Karpas-422 (cell line): ENCODE measurements around the gene MTCL3.

ENCODE experiments used
- DNase-seq: peaks from one replicate; pipeline ENCODE4 v3.0.0-alpha.2; 2015
- H2AFZ ChIP-seq: fragments of 200-600 bp; sonication (generic); 2 replicates; pipeline ENCODE4 v1.6.1; 2014; ENCODE audit warnings: antibody characterized with exemption, low read length, mixed read lengths
- H3K27ac ChIP-seq: fragments of 200-600 bp; sonication (generic); 2 replicates; pipeline ENCODE4 v1.5.1; 2014; ENCODE audit warnings: mild to moderate bottlenecking, low read length, moderate library complexity
- H3K27me3 ChIP-seq: fragments of 200-600 bp; sonication (generic); 2 replicates; pipeline ENCODE4 v1.6.1; 2014; ENCODE audit warnings: low read length, mixed read lengths
- H3K36me3 ChIP-seq: fragments of 200-600 bp; sonication (generic); 2 replicates; pipeline ENCODE4 v1.6.1; 2014; ENCODE audit warnings: low read length, mixed read lengths; ENCODE audit not compliant: insufficient read depth
- H3K4me1 ChIP-seq: fragments of 200-600 bp; sonication (generic); 2 replicates; pipeline ENCODE4 v1.6.1; 2014; ENCODE audit warnings: mild to moderate bottlenecking, low read length, mixed read lengths
- H3K4me2 ChIP-seq: fragments of 200-600 bp; sonication (generic); 2 replicates; pipeline ENCODE4 v1.6.1; 2014; ENCODE audit warnings: low read length, low read depth, mild to moderate bottlenecking; ENCODE audit not compliant: poor library complexity, severe bottlenecking
- H3K4me3 ChIP-seq: fragments of 200-600 bp; sonication (generic); 2 replicates; pipeline ENCODE4 v1.5.1; 2014; ENCODE audit warnings: mild to moderate bottlenecking, antibody characterized with exemption, low read length, mixed read lengths
- H3K79me2 ChIP-seq: fragments of 200-600 bp; sonication (generic); 2 replicates; pipeline ENCODE4 v1.6.1; 2014; ENCODE audit warnings: mild to moderate bottlenecking, low read length, mixed read lengths
- H3K9ac ChIP-seq: fragments of 200-600 bp; sonication (generic); 2 replicates; pipeline ENCODE4 v1.6.0; 2014; ENCODE audit warnings: low read length
- H3K9me2 ChIP-seq: fragments of 200-600 bp; sonication (generic), shearing (Covaris generic); replicated peaks from 2 replicates; pipeline ENCODE4 v1.6.0; 2014; ENCODE audit warnings: mild to moderate bottlenecking, low read length, moderate library complexity; ENCODE audit not compliant: insufficient read depth
- H3K9me3 ChIP-seq: fragments of 300-700, 200-600 bp; sonication (generic); 2 replicates; pipeline ENCODE4 v1.6.1; 2014; ENCODE audit warnings: low read length, mixed read lengths
- H4K20me1 ChIP-seq: fragments of 200-600 bp; sonication (generic); 2 replicates; pipeline ENCODE4 v1.6.1; 2014; ENCODE audit warnings: mild to moderate bottlenecking, antibody characterized with exemption, low read length, low read depth; ENCODE audit not compliant: insufficient read depth

The MTCL3 gene

DNA sequence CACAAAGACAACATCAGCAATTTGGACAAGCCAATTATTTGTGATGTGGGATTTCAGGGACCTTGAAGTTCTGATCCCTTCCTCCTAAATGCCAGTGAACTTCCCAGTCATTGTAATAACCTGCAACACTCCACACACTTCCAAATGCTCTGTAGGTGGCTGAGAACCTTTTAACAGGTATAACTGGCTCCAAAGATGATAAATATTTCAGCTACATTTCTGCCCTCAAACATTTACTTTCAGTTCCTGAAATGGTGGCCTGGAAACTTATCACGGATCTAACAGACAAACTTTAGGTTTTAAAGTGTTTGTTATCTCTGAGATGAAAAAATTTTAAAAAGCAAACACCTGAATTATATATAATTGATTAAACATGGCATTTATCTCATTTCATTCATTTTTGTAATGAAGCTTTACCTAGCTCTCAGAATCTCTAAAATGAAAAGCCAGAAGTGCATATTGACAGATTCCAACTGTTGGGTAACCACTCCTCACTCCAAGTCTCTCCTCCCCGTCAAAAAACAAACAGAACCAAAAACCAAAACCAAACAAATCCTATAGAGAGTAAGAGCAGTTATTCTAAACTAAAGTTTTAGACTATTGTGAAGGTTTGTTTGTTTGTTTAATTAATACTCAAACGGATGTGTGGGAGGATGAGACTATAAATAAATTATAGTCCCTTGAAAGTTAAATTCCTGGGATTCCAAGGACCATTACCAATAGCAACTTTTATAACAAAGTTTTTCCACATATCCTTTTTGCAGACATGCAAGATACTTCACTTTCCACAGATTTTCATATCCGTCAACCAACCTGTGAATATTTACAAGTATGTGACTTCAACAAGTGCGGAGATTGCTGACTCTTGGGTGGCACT, 47.5 kb downstream of the MTCL3 start:
- no peaks in the 10 kb centered on the region for H3K4me1 ChIP-seq
- no peaks in the 10 kb centered on the region for H3K79me2 ChIP-seq
- no peaks in the 10 kb centered on the region for H3K36me3 ChIP-seq
- H3K4me3 ChIP-seq = no peak overlapping the region
- DNase-seq = no peak
- H2AFZ ChIP-seq = no peak overlapping the region
- H3K9me2 ChIP-seq = no peaks in the 10 kb centered on the region
- H3K27me3 ChIP-seq = no peaks in the 10 kb centered on the region
- no peak overlapping the region for H3K27ac ChIP-seq
- H4K20me1 ChIP-seq = no peaks in the 10 kb centered on the region
- H3K4me2 ChIP-seq = no peak overlapping the region
- no peak overlapping the region for H3K9ac ChIP-seq
- no peaks in the 10 kb centered on the region for H3K9me3 ChIP-seq

DNA sequence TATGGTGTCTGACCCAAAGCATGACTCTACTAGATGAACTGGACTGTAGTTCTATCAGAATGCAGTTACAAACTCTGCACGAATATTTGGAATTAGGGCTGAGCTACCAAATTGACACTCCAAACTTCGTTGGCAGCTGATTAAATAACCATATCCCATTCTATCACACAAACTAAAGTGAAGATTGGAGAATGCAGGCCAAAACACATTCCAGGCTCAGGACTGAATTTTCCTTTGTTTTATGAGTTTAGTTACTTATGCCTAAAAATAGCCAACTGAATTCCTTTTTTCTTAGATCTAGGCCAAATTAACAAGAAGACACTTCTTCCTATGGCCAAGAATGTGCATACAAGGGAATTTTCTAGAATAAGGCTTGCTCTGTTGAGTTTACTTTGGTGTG, 50.2 kb downstream of the MTCL3 start:
- H3K4me2 ChIP-seq = no peak overlapping the region
- no peaks in the 10 kb centered on the region for H3K79me2 ChIP-seq
- H3K36me3 ChIP-seq = no peaks in the 10 kb centered on the region
- H4K20me1 ChIP-seq = no peaks in the 10 kb centered on the region
- H3K4me3 ChIP-seq = no peak overlapping the region
- H3K9me3 ChIP-seq = no peaks in the 10 kb centered on the region
- no peaks in the 10 kb centered on the region for H3K27me3 ChIP-seq
- H3K9me2 ChIP-seq = no peaks in the 10 kb centered on the region
- no peak for DNase-seq
- H3K4me1 ChIP-seq = no peaks in the 10 kb centered on the region
- no peak overlapping the region for H3K27ac ChIP-seq
- no peak overlapping the region for H3K9ac ChIP-seq
- no peak overlapping the region for H2AFZ ChIP-seq

DNA sequence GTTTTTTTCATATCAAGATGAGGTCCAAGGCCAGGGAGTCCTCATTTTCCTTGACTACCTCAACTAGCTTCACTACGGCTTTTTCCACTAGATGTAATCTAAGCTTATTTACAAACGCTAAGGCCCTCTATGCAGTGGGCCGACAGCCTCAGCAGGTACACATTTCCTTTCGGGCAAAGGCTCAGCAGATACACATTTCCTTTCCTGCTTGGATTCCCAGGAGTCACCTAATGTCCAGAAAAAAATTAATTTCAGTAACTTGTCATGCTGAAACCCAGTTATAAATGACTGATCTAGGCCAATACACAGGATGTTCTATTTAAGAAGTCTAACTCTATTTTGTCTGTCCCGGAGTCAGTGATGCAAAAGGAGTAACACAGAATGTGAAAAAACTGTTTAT, 52.7 kb downstream of the MTCL3 start:
- no peak for DNase-seq
- no peak overlapping the region for H3K4me2 ChIP-seq
- H3K79me2 ChIP-seq = no peaks in the 10 kb centered on the region
- H3K4me1 ChIP-seq = no peaks in the 10 kb centered on the region
- H3K4me3 ChIP-seq = no peak overlapping the region
- H4K20me1 ChIP-seq = no peaks in the 10 kb centered on the region
- no peaks in the 10 kb centered on the region for H3K9me2 ChIP-seq
- H3K36me3 ChIP-seq = no peaks in the 10 kb centered on the region
- H3K9me3 ChIP-seq = no peaks in the 10 kb centered on the region
- no peak overlapping the region for H3K9ac ChIP-seq
- H3K27ac ChIP-seq = no peak overlapping the region
- H2AFZ ChIP-seq = no peak overlapping the region
- H3K27me3 ChIP-seq = no peaks in the 10 kb centered on the region

DNA sequence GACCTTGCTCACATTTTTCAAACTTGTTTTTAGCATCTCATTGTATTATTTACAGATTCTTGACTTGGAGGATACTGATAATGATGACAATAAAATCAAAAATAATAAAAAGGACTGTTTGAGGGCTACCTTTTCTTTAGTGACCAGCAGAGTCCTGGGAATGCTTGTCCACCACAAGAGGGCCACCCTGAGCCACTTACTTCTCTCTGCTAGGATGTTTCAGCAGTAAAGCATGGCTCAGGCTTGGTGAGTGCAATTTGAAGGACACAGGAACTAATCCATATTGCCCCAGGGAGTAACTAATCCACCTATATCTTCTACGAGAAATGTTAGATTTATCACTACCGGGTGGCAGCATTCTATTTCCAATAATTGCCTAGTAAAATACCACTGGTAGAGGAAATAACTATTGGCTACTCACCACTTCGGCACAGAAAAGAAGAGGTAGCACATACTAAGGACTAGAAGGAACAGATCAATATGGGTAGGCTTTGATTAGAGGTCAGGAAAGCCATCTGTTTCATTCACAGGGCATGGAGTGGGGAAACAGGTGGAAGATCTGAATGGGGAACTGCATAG, 54.2 kb downstream of the MTCL3 start:
- DNase-seq = peak; percentile 74
- H3K9me2 ChIP-seq = no peaks in the 10 kb centered on the region
- H3K79me2 ChIP-seq = no peaks in the 10 kb centered on the region
- no peak overlapping the region for H3K4me2 ChIP-seq
- H2AFZ ChIP-seq = no peak overlapping the region
- no peaks in the 10 kb centered on the region for H3K9me3 ChIP-seq
- H3K9ac ChIP-seq = no peak overlapping the region
- H3K4me1 ChIP-seq = no peaks in the 10 kb centered on the region
- H3K27me3 ChIP-seq = no peaks in the 10 kb centered on the region
- H3K36me3 ChIP-seq = no peaks in the 10 kb centered on the region
- no peak overlapping the region for H3K4me3 ChIP-seq
- H3K27ac ChIP-seq = no peak overlapping the region
- no peaks in the 10 kb centered on the region for H4K20me1 ChIP-seq

DNA sequence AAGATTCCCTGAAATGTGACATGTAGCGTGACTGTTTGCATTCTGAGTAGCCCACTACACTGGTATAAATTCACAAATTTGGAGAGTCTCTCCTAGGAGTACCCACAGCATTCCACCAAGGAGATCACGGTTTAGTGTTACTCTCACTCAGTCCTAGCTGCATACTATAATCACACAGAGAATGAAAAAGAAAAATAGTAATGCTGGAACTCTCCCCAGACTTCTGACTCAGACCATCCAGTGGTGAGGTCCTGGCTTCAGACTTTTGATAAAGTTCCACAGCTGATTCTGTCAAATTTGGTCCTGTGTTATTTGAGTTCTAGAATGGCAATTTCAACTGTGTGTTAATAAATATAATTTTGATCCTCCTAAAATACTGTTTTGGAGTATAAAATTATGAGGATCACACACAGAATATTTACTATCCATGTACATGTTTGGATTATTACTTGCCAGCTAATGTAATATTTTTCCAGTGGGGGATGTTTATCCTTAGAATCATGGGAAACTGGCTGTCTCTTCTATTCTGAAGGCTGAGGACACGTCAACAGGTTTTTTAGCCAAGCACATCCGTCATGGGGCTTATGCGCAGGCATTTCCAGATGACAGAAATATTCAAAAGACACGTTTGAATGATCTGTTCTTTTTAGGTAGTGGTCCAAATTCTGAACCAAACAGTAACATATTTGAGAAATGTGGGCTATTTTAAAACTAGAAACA, 54.8 kb downstream of the MTCL3 start:
- Histone ChIP-seq H3K9me3 (no peaks in the 10 kb centered on the region), H3K9ac (no peak overlapping the region), H3K27ac (no peak overlapping the region), H3K4me2 (no peak overlapping the region), H4K20me1 (no peaks in the 10 kb centered on the region), H3K79me2 (no peaks in the 10 kb centered on the region), H3K4me1 (no peaks in the 10 kb centered on the region), H3K9me2 (no peaks in the 10 kb centered on the region), H2AFZ (no peak overlapping the region), H3K36me3 (no peaks in the 10 kb centered on the region), H3K4me3 (no peak overlapping the region), H3K27me3 (no peaks in the 10 kb centered on the region)
- DNase-seq = no peak

DNA sequence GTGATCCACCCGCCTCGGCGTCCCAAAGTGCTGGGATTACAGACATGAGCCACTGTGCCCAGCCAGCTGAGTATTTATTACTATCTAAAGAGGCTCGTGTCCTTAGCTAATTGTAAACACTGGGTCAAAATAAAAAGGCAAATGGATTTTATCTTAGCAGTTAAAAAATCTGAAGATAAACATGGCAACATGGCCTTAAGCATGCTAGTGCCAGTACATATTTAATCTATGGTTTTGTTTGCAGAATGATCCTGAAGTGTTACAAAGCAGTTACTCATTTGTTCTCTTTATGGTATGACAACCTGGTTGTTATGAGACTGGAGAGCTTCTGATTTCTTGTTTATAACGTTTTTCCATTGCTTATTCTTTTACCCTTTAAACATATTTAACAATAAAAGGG, 56.1 kb downstream of the MTCL3 start:
- Histone ChIP-seq H3K9ac (no peak overlapping the region), H3K4me2 (no peak overlapping the region), H3K9me3 (no peaks in the 10 kb centered on the region), H2AFZ (no peak overlapping the region), H3K27ac (no peak overlapping the region), H3K4me1 (no peaks in the 10 kb centered on the region), H4K20me1 (no peaks in the 10 kb centered on the region), H3K27me3 (no peaks in the 10 kb centered on the region), H3K4me3 (no peak overlapping the region), H3K9me2 (no peaks in the 10 kb centered on the region), H3K36me3 (no peaks in the 10 kb centered on the region), H3K79me2 (no peaks in the 10 kb centered on the region)
- DNase-seq = no peak

DNA sequence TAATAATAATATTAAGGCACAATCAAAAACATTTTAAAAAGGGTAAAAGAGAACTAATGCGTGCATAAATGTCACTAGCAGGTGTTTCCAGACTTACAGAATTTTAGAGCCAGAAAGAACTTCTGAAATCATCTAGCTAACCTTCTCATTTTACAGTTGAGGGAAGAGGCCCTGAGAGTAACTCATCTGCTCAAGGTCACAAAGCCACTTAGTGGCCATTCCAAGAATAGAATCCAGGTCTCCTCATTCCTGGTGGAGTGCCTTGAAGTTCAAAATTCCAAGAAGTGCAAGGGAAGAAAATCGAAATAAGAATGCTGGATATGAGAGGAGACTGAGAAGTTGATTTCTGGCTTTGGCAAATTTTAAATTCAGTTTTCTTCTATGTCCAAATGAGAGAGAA, 56.8 kb downstream of the MTCL3 start:
- Histone ChIP-seq H3K27me3 (no peaks in the 10 kb centered on the region), H2AFZ (no peak overlapping the region), H3K9ac (no peak overlapping the region), H3K4me3 (no peak overlapping the region), H3K4me1 (no peaks in the 10 kb centered on the region), H3K9me2 (no peaks in the 10 kb centered on the region), H3K4me2 (no peak overlapping the region), H3K36me3 (no peaks in the 10 kb centered on the region), H3K9me3 (no peaks in the 10 kb centered on the region), H3K27ac (no peak overlapping the region), H3K79me2 (no peaks in the 10 kb centered on the region), H4K20me1 (no peaks in the 10 kb centered on the region)
- no peak for DNase-seq

DNA sequence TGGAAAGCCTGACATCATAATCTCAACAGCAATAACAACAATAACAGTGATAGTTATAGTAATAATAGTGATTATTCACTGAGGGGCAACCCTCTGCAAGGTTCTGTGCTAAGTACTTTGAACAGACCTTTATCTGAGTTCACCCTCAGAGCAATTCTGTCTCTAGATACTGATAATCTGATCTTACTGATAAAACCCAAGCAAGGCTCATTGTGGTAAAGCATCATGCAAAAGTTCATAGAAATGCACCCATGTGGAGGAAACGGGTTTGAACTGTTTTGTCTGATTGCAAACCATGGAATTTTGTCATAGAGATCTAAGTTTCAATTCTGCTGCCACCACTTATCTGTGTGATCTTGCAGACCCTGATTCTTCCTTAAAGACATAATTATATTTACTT, 58.7 kb downstream of the MTCL3 start:
- DNase-seq = no peak
- no peaks in the 10 kb centered on the region for H3K27me3 ChIP-seq
- no peaks in the 10 kb centered on the region for H3K9me3 ChIP-seq

More for the DNA sequence above, 58.7 kb downstream of the MTCL3 start:
- Histone ChIP-seq H3K4me2 (no peak overlapping the region), H3K4me1 (no peaks in the 10 kb centered on the region), H2AFZ (no peak overlapping the region), H4K20me1 (no peaks in the 10 kb centered on the region), H3K36me3 (no peaks in the 10 kb centered on the region), H3K79me2 (no peaks in the 10 kb centered on the region), H3K27ac (no peak overlapping the region), H3K9ac (no peak overlapping the region), H3K9me2 (no peaks in the 10 kb centered on the region), H3K4me3 (no peak overlapping the region)
